ENCODE results near the gene THSD7A. TPM values are rescaled to one million over a fixed set of nuclear protein-coding genes. Genes with fewer than 3 reads are reported as not detected.

THSD7A gene
- total and polyA plus RNA-seq, 2 of the 8 experiments (the other 6 are each of a cell fraction or from before 2014, with no cell fraction given) = 0.44 to 1.2 TPM

GRCh38 chr7:11767148-11767547, 64.8 kb downstream of the THSD7A start:
- no peak overlapping the region for H2BK120ac ChIP-seq (replicated peaks; ENCODE audit: low read depth, low read length)
- H3K9ac ChIP-seq (replicated peaks in 1 of 4; ENCODE audit: extremely low read depth in 1 of 4, low read depth in 3 of 4, low read length in 3 of 4) = no peak overlapping the region
- no peak overlapping the region for H4K8ac ChIP-seq (ENCODE audit: extremely low read depth, insufficient read depth, low read length)
- no peak overlapping the region for H2AK5ac ChIP-seq (ENCODE audit: low read depth, low read length)
- FAIRE-seq = no peak
- no peaks in the 10 kb centered on the region for H4K20me1 ChIP-seq (replicated peaks in 1 of 2; ENCODE audit: control insufficient read depth in 1 of 2, insufficient read depth in 2 of 2, low read length in 2 of 2)
- no peaks in the 10 kb centered on the region for H3K36me3 ChIP-seq (ENCODE audit: control insufficient read depth in 2 of 4, insufficient read depth in 4 of 4, low read length in 3 of 4)
- no peak overlapping the region for H2BK20ac ChIP-seq (ENCODE audit: low read length)
- no peak overlapping the region for H3K14ac ChIP-seq (ENCODE audit: insufficient read length)
- ChIA-PET CTCF (ENCODE audit: partially characterized antibody) (interaction anchor here (1.0 kb wide), 1 partner anchor 18 kb away, joined by 3 read pairs; no protein-coding TSS in a partner anchor), POLR2A (ENCODE audit: partially characterized antibody) (no interaction called here)
- 82 to 100% methylated on average over 1 to 3 of the region's 3 CpGs for WGBS, 2 experiments (ENCODE audit: extremely low coverage in 1 of 2, insufficient coverage in 1 of 2, insufficient read length in 1 of 2, insufficient replicate concordance in 2 of 2, low coverage in 1 of 2, low lambda C conversion rate in 2 of 2, missing lambda C conversion rate in 1 of 2)
- no peaks in the 10 kb centered on the region for H3K4me1 ChIP-seq (replicated peaks in 1 of 4; ENCODE audit: control insufficient read depth in 3 of 4, insufficient read depth in 4 of 4, low read length in 3 of 4)
- no peak overlapping the region for H2BK15ac ChIP-seq (ENCODE audit: low read length)
- H2BK5ac ChIP-seq (ENCODE audit: low read depth, low read length) = no peak overlapping the region
- no peak overlapping the region for H4K91ac ChIP-seq (replicated peaks; ENCODE audit: insufficient read length, low read length)
- H3K27me3 ChIP-seq (replicated peaks in 1 of 4; ENCODE audit: control insufficient read depth in 3 of 4, extremely low read depth in 1 of 4, insufficient read depth in 3 of 4, low read length in 3 of 4) = no peaks in the 10 kb centered on the region
- H3K23ac ChIP-seq (ENCODE audit: insufficient read length) = no peak overlapping the region
- H3K79me2 ChIP-seq (ENCODE audit: control insufficient read depth in 1 of 2, insufficient read depth in 2 of 2, low read length in 2 of 2) = no peaks in the 10 kb centered on the region
- no peak overlapping the region for H3K4me3 ChIP-seq (ENCODE audit: extremely low read depth in 1 of 4, insufficient read depth in 2 of 4, low read depth in 3 of 4, low read length in 4 of 4)
- no peaks in the 10 kb centered on the region for H3K9me3 ChIP-seq (ENCODE audit: insufficient read depth in 2 of 2, low read depth in 1 of 2, low read length in 1 of 2)
- DNase-seq (ENCODE audit: low read depth in 1 of 2, low spot score in 2 of 2) = no peak
- no peak overlapping the region for H2BK12ac ChIP-seq (ENCODE audit: low read depth, low read length)
- H3K79me1 ChIP-seq (ENCODE audit: low read depth, low read length) = no peaks in the 10 kb centered on the region
- no peak overlapping the region for H3K4me2 ChIP-seq (ENCODE audit: insufficient read depth in 1 of 2, low read depth in 2 of 2, low read length in 2 of 2)
- H3K56ac ChIP-seq (replicated peaks; ENCODE audit: insufficient read length, low read depth, low read length) = no peak overlapping the region
- no peak overlapping the region for H4K5ac ChIP-seq (ENCODE audit: insufficient read length, low read depth, low read length)
- no peak overlapping the region for H2AFZ ChIP-seq (ENCODE audit: low read length)
- H3K23me2 ChIP-seq (ENCODE audit: low read depth, low read length) = no peaks in the 10 kb centered on the region
- no peak overlapping the region for H3K4ac ChIP-seq (replicated peaks; ENCODE audit: insufficient read length, low read depth, low read length)
- no peak overlapping the region for H3K27ac ChIP-seq (ENCODE audit: low read depth, low read length)
- no peak overlapping the region for H3K18ac ChIP-seq (ENCODE audit: extremely low read depth, low read length)
- no peak for TF ChIP-seq TAF1 (IDR thresholded peaks at IDR 0.05; ENCODE audit: low read depth, low read length)

Data from H1 (cell line).